HG02678 (cell line): Measurements from ENCODE around the gene DYNC1I1.

ENCODE experiments used
- ATAC-seq: cut with Tn5 transposase; IDR thresholded peaks from one replicate; pipeline ENCODE4 v1.9.1; 2021; ENCODE audit warnings: mild to moderate bottlenecking, moderate library complexity; ENCODE audit not compliant: unreplicated experiment

Gene DYNC1I1

DNA sequence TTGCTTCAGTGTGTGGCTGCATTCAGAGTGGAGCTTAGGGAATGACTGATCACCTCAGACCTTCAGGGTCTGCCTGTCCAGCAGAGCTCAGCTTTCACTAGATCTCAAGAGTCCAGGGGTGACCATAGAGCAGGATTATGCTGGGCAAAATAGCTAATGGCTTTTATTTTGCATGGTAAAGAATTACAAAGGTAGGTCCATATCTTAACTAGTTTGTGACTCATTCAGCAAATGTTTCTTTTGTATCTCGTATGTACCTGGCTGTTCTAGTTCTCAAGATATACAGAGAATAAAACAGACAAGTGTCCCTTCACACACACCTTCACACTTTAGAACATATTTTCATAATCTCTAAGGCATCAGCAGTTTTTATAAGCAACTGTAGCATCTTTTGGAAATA lies 180.5 kb downstream of the DYNC1I1 start:
- no peak for ATAC-seq

DNA sequence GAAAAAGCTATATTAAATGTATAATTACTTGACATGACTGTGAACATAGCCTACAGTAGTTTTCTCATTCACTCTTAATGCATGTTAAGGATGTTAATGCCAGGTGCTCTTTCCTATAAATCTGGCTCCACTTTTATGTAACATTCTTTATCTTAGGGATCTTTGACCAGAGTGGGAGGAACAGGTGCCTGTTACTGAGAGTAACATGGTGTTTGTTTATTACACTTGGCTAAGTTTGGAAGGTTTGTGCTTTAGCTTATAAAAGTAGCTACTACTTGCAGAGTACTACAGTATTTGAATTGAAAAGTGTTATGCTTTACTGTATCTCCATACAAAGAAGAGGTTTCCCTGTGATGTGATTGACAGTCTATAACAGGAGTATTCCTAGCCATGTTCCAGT lies 183.4 kb downstream of the DYNC1I1 start:
- ATAC-seq, result no peak

DNA sequence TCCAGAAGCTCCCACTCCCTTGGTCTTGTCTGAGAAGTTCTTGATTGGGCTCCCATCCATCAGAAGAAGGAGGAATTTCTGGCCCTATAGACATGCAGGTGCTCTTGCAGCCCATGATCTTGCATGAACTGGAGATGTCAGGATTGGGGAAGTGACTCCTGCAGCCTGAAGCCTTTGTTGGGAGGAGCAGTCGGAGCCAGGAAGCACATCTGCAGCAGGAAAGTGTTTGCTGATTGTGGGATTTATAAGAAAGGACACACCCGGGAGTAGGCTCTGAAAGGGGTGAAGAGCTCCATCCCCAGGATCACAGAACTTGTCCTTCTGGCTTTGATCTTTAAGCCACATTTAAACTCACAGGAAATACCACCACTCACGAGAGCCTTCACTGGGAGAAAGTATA lies 185.2 kb downstream of the DYNC1I1 start:
- ATAC-seq, result no peak

- no peak for ATAC-seq
These were observed 188.4 kb downstream of the DYNC1I1 start for GRCh38 chr7:95960706-95961244.

DNA sequence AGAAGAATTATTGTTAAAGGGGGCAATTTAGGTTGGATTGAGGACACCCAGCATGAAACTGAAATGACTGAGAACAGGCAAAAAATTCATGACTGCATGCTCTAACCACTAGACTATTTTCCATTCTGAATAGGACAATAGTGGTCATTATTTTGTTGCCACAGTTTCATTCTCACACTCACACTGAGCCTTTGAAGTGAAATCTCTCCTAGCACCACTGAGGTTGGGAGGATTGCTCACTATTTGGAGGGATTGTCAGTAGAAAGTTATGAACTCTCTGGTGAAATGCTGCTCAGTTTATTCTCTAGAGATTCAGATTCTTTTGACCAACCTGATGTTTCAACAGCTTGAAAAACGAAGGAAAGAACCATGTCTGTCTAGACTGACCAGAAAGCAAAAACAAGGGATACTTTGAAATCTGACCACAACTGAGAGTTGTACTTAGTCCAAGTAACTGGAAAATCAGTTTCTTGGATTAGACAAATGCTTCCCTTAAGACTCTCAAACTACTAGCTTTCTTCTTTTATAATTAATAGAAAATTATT lies 191.2 kb downstream of the DYNC1I1 start:
- ATAC-seq, result no peak

GRCh38 chr7:95971716-95972115 lies 199.4 kb downstream of the DYNC1I1 start:
- no peak for ATAC-seq

DNA sequence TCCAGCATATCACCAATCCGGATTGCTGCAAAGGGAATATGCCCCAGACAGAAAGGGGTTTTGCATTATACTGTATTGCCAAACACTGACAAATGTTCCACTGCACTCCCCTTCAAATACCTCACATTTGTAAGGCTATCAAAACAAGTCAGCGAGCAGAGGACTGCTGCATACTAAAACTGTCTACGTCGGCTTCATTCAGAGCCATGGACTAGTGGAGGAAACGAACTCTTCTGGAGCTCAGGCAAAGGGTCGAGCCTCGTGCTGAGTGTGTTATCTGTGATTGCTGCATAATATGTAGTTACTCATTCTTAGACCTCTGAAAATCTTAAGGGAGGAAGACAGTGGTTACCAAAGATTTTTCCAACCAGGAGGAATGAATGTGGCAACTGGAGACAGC lies 200.2 kb downstream of the DYNC1I1 start:
- no peak for ATAC-seq

GRCh38 chr7:95974108-95974507 lies 201.8 kb downstream of the DYNC1I1 start:
- no peak for ATAC-seq

DNA sequence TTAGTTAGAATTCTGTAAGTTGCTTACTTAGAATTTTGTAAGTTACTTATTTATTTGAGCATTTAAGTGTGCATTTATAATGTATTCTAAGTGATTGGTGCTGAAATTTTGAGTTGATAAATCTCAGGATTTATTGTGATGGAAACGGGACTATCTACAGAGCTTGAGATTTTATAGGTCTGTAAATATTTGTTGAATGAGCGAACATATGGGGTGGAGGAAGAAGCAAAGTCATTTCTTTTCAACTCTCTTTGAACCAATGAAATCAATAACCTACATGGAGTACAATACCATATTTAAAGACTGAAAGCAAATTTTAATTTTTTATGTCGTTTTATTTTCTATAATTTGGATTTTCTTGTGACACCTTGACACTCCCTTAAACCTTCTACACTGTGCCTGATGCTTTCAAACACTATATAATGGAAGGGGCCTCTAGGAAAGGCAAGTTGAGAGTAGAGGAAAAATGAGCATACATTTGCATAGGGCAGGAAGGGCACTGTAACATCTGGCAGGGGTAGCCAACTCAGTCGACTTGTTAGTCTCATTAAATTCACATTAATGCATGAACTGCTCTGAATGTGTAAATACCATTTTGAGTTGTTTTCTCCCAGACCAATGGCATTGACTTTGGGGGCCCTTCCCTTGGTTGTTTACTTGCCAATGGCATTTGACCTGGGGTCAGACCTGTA lies 204.2 kb downstream of the DYNC1I1 start:
- ATAC-seq, result no peak

GRCh38 chr7:95977994-95978393 lies 205.6 kb downstream of the DYNC1I1 start:
- ATAC-seq, result no peak

GRCh38 chr7:95980167-95980566 lies 207.8 kb downstream of the DYNC1I1 start:
- no peak for ATAC-seq

DNA sequence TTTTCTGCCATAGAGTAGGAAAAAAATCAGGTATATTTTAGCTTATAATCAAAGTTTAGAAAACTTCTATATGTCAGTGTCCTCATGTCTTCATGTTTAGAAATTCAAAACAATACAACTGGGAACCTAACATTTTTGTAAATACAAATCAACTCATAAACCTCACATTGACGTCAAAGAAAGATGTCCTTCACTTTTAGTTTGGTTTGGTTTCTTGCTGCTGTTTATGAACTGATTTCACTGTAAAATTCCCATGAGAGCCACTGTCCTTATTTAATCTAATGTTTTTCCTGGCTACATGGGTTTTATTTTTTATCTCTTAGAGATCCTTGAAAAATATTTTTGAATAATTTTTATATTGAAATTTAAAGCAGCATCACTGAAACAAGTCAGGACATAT lies 208.4 kb downstream of the DYNC1I1 start:
- no peak for ATAC-seq

DNA sequence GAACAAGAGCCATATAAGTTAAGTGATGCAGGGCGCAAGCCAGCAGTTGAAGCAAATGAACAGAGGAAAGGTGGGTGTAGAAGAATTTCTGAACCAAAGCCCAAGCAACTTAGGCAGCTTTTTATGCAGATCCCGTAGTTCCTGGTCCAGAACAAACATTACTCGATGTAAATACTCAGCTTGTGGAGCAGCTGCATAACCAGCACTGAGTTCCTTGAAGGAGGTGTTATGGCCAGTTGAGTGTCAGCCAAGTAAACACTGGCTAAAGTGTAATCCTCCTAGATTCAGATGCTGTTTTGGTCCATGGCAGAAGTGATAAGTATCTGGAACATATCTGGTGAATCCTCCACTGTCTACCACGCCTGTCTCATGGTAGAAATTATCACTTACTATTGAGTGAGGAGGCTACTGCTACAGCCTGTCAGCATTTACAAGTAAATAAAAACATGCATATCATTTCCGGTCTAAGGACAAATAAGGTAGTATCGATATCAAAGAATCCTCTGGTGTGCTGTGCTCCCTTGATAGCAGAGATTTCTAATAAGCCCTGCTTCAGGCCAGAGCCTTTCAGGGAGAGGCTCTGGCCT lies 213.9 kb downstream of the DYNC1I1 start:
- no peak for ATAC-seq

- ATAC-seq, result no peak
These were observed 216.9 kb downstream of the DYNC1I1 start for GRCh38 chr7:95989301-95989700.

- ATAC-seq, result no peak
These were observed 221.0 kb downstream of the DYNC1I1 start for GRCh38 chr7:95993380-95993779.

DNA sequence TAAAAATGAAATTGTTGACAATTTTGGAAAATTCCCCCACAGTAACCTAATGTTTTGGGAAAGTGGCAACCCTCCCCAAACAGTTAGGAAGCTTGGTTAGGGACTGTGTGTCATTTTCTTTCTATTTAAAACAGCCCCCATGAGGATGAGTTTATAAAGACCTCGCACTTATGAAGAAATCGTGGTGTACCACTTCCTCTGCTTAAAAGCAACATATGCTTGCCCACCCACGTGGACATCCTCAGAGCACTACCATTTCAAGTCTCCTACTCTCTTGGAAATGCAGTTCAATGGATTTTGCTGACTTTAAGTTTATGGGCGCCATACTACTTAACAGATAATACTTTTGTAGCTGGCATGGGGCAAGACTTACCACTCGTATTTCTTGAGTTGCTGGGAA lies 223.8 kb downstream of the DYNC1I1 start:
- no peak for ATAC-seq

DNA sequence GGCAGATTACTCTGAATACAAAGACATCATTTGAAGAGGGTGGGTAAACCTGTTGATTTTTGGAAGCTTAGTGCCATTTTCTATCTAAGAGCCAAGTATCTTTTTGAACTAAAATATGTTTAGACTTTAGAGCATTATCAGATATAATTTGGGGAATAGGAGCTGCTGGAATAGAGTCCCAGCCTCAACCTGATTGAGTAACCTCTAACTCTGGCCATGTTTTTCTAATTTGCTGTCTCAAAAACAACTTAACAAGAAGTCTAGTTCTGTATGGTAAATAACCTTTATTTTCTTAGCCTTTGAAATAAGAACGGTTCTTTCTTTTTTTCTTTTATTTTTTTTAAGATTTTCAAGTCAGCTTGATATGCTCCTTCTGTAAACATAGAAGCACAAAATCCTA lies 224.5 kb downstream of the DYNC1I1 start:
- no peak for ATAC-seq

DNA sequence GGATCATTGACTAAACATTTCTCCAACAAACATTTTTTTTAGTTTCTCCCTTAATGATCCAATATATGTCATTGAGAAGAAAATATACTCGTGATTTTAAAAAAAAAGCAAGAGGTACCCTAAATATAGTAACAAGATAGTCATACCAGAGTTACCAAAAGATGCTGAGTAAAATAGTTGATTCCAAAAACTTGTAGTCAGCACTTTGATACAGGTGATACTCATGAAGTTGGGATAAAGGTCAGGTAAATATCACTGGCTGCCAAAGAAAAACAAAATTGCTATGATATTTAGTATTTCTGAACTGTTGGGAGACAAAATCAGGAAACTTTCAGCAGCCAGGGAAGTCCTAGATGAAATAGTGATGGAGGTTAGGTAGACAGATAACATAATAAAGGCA lies 225.3 kb downstream of the DYNC1I1 start:
- no peak for ATAC-seq

DNA sequence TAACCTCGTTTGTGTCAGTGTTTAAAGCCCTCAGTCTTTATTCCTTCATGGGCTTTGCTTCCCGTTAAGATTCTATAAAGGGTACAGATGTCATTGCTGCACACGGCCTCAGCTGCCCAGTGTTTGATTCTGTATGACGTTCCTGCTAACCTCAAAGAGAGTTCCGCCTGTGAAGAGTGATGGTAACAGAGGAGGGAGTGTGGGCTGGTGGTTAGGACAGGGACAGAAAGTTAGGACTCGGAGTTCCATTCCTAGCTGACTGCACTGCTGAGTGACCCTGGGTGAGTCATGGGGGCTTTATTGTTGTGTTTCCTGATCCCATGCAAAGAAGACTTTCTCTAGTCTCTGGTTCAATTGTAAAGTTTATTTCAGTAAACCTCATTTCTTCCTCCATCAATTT lies 227.1 kb downstream of the DYNC1I1 start:
- no peak for ATAC-seq

GRCh38 chr7:96004578-96004977 lies 232.2 kb downstream of the DYNC1I1 start:
- no peak for ATAC-seq

DNA sequence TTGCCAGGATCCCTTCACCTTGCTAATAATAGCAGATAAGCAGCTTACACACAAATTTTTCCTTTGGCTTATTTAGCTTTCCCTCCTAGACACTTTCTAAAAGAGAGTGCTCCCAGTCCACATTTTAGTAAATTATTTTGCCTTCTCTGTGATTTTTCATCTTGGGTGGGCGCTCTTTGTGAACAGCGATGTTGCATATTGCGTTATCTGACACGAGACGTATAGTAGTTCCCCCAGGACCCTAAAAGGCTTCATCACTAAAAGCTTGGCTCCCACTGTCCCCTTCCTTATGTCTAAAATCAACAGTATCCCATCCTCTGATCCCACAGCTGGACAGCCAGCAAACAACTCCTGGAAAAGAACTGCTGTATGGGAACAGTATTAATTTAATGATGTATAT lies 232.9 kb downstream of the DYNC1I1 start:
- no peak for ATAC-seq

- ATAC-seq, result no peak
These were observed 236.8 kb downstream of the DYNC1I1 start for GRCh38 chr7:96009148-96009547.
